ENCODE measurements around the gene OR2A1. TPM values are rescaled to one million over a fixed set of nuclear protein-coding genes. Genes with fewer than 3 reads are reported as not detected.
"Not testable (repeated sequence)": the region's sequence is repeated elsewhere in the genome, so short reads cannot be mapped to it uniquely, and the experiment has no call there.

OR2A1 gene
- total and polyA plus RNA-seq, 2 donors (not counting 1 experiment from before 2014, with no cell fraction given) = 0.31 TPM; not detected in 1

GRCh38 chr7:144287171-144287784 is 24.9 kb upstream of the OR2A1 start:
- DNase-seq; ATAC-seq (ENCODE audit: low read depth); H3K27me3 ChIP-seq (replicated peaks in 1 of 4; ENCODE audit: control extremely low read depth in 1 of 4, control insufficient read depth in 3 of 4, insufficient read depth in 4 of 4, low read length in 3 of 4); H3K9me3 ChIP-seq (ENCODE audit: control extremely low read depth in 1 of 3, control insufficient read depth in 2 of 3, insufficient read depth in 1 of 3, low read length in 2 of 3); CTCF ChIA-PET; H4K20me1 ChIP-seq (ENCODE audit: control insufficient read depth, insufficient read depth, low read length, poor library complexity, severe bottlenecking); H2AFZ ChIP-seq (ENCODE audit: insufficient read depth, low read depth, low read length, poor library complexity, severe bottlenecking); H3K27me3 Mint-ChIP-seq; H3K79me2 ChIP-seq (ENCODE audit: control insufficient read depth, insufficient read depth, low read length); H3K36me3 ChIP-seq (replicated peaks in 1 of 2; ENCODE audit: control extremely low read depth in 1 of 2, control insufficient read depth in 1 of 2, extremely low read depth in 1 of 2, insufficient read depth in 2 of 2, low read length in 1 of 2); H3K9me3 Mint-ChIP-seq (ENCODE audit: insufficient read depth); intact Hi-C loops (cut with micrococcal nuclease); H3K4me2 ChIP-seq (replicated peaks; ENCODE audit: low read depth, low read length, poor library complexity, severe bottlenecking); H3K4me3 ChIP-seq (ENCODE audit: control extremely low read depth in 1 of 5, extremely low read depth in 1 of 5, insufficient read depth in 1 of 5, low read depth in 2 of 5, low read length in 4 of 5); H3K9ac ChIP-seq (ENCODE audit: low read length); H3K4me1 Mint-ChIP-seq; POLR2A ChIA-PET; H3K4me3 Mint-ChIP-seq; H3K4me1 ChIP-seq (ENCODE audit: control insufficient read depth in 2 of 2, insufficient read depth in 2 of 2, low read length in 2 of 2); H3K27ac Mint-ChIP-seq; H3K27ac ChIP-seq (ENCODE audit: low read length in 2 of 2): not testable (repeated sequence)
- no CpG with 5 or more reads among the region's 3 CpGs for WGBS (ENCODE audit: insufficient coverage)

- no CpG with 5 or more reads among the region's 4 CpGs for WGBS (ENCODE audit: insufficient coverage)
- H3K9me3 Mint-ChIP-seq (ENCODE audit: insufficient read depth); H3K79me2 ChIP-seq (ENCODE audit: control insufficient read depth, insufficient read depth, low read length); H2AFZ ChIP-seq (ENCODE audit: insufficient read depth, low read depth, low read length, poor library complexity, severe bottlenecking); H3K36me3 ChIP-seq (replicated peaks in 1 of 2; ENCODE audit: control extremely low read depth in 1 of 2, control insufficient read depth in 1 of 2, extremely low read depth in 1 of 2, insufficient read depth in 2 of 2, low read length in 1 of 2); intact Hi-C loops (cut with micrococcal nuclease); H3K4me1 Mint-ChIP-seq; POLR2A ChIA-PET; H3K4me1 ChIP-seq (ENCODE audit: control insufficient read depth in 2 of 2, insufficient read depth in 2 of 2, low read length in 2 of 2); H4K20me1 ChIP-seq (ENCODE audit: control insufficient read depth, insufficient read depth, low read length, poor library complexity, severe bottlenecking); H3K27ac ChIP-seq (ENCODE audit: low read length in 2 of 2); H3K27me3 ChIP-seq (replicated peaks in 1 of 4; ENCODE audit: control extremely low read depth in 1 of 4, control insufficient read depth in 3 of 4, insufficient read depth in 4 of 4, low read length in 3 of 4); H3K4me3 Mint-ChIP-seq; H3K27ac Mint-ChIP-seq; H3K4me2 ChIP-seq (replicated peaks; ENCODE audit: low read depth, low read length, poor library complexity, severe bottlenecking); H3K9ac ChIP-seq (ENCODE audit: low read length); ATAC-seq (ENCODE audit: low read depth); H3K9me3 ChIP-seq (ENCODE audit: control extremely low read depth in 1 of 3, control insufficient read depth in 2 of 3, insufficient read depth in 1 of 3, low read length in 2 of 3); DNase-seq; CTCF ChIA-PET; H3K4me3 ChIP-seq (ENCODE audit: control extremely low read depth in 1 of 5, extremely low read depth in 1 of 5, insufficient read depth in 1 of 5, low read depth in 2 of 5, low read length in 4 of 5); H3K27me3 Mint-ChIP-seq: not testable (repeated sequence)
Observed at GRCh38 chr7:144291607-144292006, 20.6 kb upstream of the OR2A1 start.

- H3K79me2 ChIP-seq (ENCODE audit: control insufficient read depth, insufficient read depth, low read length); H3K27ac ChIP-seq (ENCODE audit: low read length in 2 of 2); intact Hi-C loops (cut with micrococcal nuclease); H3K4me3 ChIP-seq (ENCODE audit: control extremely low read depth in 1 of 5, extremely low read depth in 1 of 5, insufficient read depth in 1 of 5, low read depth in 2 of 5, low read length in 4 of 5); H3K4me3 Mint-ChIP-seq; POLR2A ChIA-PET; H4K20me1 ChIP-seq (ENCODE audit: control insufficient read depth, insufficient read depth, low read length, poor library complexity, severe bottlenecking); H3K9me3 ChIP-seq (ENCODE audit: control extremely low read depth in 1 of 3, control insufficient read depth in 2 of 3, insufficient read depth in 1 of 3, low read length in 2 of 3); ATAC-seq (ENCODE audit: low read depth); H3K27ac Mint-ChIP-seq; H3K4me1 ChIP-seq (ENCODE audit: control insufficient read depth in 2 of 2, insufficient read depth in 2 of 2, low read length in 2 of 2); CTCF ChIA-PET; H3K4me2 ChIP-seq (replicated peaks; ENCODE audit: low read depth, low read length, poor library complexity, severe bottlenecking); H3K4me1 Mint-ChIP-seq; H3K9me3 Mint-ChIP-seq (ENCODE audit: insufficient read depth); DNase-seq; H3K36me3 ChIP-seq (replicated peaks in 1 of 2; ENCODE audit: control extremely low read depth in 1 of 2, control insufficient read depth in 1 of 2, extremely low read depth in 1 of 2, insufficient read depth in 2 of 2, low read length in 1 of 2); H3K27me3 ChIP-seq (replicated peaks in 1 of 4; ENCODE audit: control extremely low read depth in 1 of 4, control insufficient read depth in 3 of 4, insufficient read depth in 4 of 4, low read length in 3 of 4); H2AFZ ChIP-seq (ENCODE audit: insufficient read depth, low read depth, low read length, poor library complexity, severe bottlenecking); H3K9ac ChIP-seq (ENCODE audit: low read length); H3K27me3 Mint-ChIP-seq: not testable (repeated sequence)
- WGBS (ENCODE audit: insufficient coverage) = 92% methylated on average over 2 of the region's 14 CpGs
Observed at GRCh38 chr7:144292384-144293161, 19.6 kb upstream of the OR2A1 start.

Measured in B cell (primary cell).